HG03196 (cell line): ENCODE data around the gene AICDA.

Source experiments
- ATAC-seq: cut with Tn5 transposase; IDR thresholded peaks from one replicate; pipeline ENCODE4 v1.9.1; 2021; ENCODE audit not compliant: unreplicated experiment

AICDA gene

DNA sequence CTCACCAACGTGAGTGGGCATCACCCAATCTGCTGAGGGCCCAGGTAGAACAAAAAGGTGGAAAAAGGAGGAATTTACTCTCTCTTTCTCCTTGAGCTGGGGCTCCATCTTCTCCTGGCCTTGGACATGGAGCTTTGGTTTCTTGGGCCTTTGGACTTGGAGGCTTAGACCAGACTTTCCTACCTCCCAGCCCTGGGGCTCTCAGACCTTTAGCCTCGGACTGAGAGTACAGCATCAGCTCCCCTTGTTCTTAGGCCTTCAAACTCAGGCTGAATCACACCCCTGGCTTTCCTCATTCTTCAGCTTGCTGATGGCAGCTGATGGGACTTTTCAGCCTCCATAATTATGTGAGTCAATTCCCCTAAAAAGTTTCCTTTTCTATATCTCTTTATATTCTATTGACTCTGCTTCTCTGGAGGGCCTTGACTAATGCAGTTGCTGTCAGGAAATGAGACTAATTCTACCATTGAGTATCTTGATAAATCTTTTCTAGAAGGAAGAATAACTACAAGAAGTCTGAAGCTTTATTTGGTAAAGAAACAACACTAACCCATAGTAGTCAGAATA is 56.0 kb downstream of the AICDA start:
- no peak for ATAC-seq

DNA sequence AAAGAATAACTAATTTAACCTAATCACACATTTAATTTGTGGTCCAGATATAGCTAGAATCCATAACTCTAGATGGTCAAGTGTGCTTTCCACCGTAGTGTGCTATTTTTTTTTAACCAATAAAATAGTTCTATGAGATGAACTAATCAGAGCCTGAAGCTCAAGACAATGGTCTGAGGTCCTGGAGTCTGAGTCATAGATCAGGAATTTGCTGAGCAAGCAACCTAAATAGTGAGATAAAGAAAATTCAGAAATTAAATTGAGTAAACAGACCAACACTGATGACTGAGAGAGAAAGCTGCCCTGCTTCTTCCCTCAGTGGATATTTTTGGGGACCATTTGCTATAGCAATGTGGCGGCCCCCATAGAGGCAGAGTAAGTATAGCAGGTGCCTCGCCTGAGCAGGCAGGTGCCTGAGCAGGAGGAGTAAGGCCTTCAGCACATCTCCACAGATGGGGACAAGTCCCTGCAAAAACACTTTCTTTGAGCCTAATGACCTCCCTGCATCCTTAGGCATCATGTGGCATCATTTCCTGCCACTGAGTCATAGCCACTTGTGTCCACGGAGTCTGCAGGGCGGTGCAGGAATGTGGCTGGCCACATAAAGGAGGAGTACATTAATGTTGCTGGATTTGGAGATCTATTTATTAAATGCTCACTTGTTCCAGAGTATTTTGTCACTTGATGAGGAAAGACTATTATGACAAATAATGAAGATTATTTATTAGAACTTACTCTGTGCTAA is 58.0 kb downstream of the AICDA start:
- ATAC-seq, result no peak

DNA sequence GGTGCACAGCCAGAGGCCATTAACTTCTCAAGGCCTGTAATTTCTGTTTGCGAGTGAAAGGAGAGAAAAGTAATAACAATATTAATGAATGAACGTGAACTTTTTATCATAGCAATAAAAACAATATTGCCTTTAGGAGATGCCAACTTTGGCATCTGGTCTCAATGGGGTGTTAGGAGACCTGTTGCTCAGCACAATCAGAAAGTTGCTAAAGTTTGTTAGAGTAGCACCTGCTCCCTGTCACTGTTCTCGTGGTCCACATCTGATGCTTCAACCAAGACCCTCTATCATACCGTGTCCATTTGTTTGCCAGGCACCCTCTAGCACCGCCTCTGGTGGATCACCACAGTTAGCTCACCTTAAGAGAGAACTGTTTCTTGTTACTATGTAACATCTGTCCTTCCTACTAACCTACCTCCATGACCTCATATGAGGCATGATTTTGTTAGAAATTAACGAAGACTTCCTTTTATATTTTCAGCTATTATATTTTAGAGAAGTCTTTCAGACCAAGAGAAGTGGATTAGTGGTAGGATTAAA is 59.5 kb downstream of the AICDA start:
- ATAC-seq, result no peak
